Keratinocyte (primary cell): ENCODE results near the gene ANKK1. TPM values are rescaled to one million over a fixed set of nuclear protein-coding genes. Genes with fewer than 3 reads are reported as not detected.

Experiments
- DNase-seq: peaks from one replicate; pipeline ENCODE4 v3.0.0-alpha.2; 2011; ENCODE audit warnings: low read depth, missing footprints, low spot score
- FAIRE-seq: peaks from 2 replicates; lab custom pipeline; 2011; peaks lifted over from hg19 to GRCh38; lab: Jason Lieb, UNC
- H2AFZ ChIP-seq: 2 replicates; pipeline ENCODE4 v1.6.0; 2012; ENCODE audit warnings: low read length, control low read depth, inconsistent platforms; ENCODE audit not compliant: control insufficient read depth
- H3K27ac ChIP-seq: 2 replicates; pipeline ENCODE4 v1.5.1; 2011; ENCODE audit warnings: low read length; ENCODE audit not compliant: control insufficient read depth, insufficient read depth
- H3K27me3 ChIP-seq: 3 replicates; pipeline ENCODE4 v1.6.0; 2011; ENCODE audit warnings: low read length; ENCODE audit not compliant: control insufficient read depth, insufficient read depth; ENCODE audit errors: extremely low read depth
- H3K36me3 ChIP-seq, 2 experiments: 2 replicates in 1 of 2; 3 replicates in 1 of 2; pipeline ENCODE4 v1.5.1; 2011; ENCODE audit warnings: low read length in 2 of 2, mild to moderate bottlenecking in 1 of 2; ENCODE audit not compliant: control insufficient read depth in 2 of 2, insufficient read depth in 2 of 2; ENCODE audit errors: extremely low read depth in 1 of 2
- H3K4me1 ChIP-seq: 3 replicates; pipeline ENCODE4 v1.5.1; 2011; ENCODE audit warnings: low read length; ENCODE audit not compliant: control insufficient read depth, insufficient read depth; ENCODE audit errors: extremely low read depth
- H3K4me2 ChIP-seq: 3 replicates; pipeline ENCODE4 v1.6.0; 2011; ENCODE audit warnings: low read depth, low read length; ENCODE audit not compliant: control insufficient read depth, insufficient read depth; ENCODE audit errors: extremely low read depth
- H3K4me3 ChIP-seq, 3 experiments: fragments of 200-600 bp in 1 of 3; sonication (generic) in 1 of 3; 2 replicates in 2 of 3; 3 replicates in 1 of 3; pipeline ENCODE4 v1.5.1; 2011 to 2016; ENCODE audit warnings: low read length in 3 of 3, mild to moderate bottlenecking in 3 of 3, control low read depth in 2 of 3, inconsistent platforms in 1 of 3, low read depth in 1 of 3, mixed read lengths in 1 of 3, mixed run types in 1 of 3, moderate library complexity in 1 of 3; ENCODE audit not compliant: control insufficient read depth in 2 of 3, insufficient read depth in 2 of 3; ENCODE audit errors: extremely low read depth in 1 of 3
- H3K79me2 ChIP-seq: 2 replicates; pipeline ENCODE4 v1.6.0; 2012; ENCODE audit warnings: low read length; ENCODE audit not compliant: control insufficient read depth, insufficient read depth
- H3K9ac ChIP-seq: 3 replicates; pipeline ENCODE4 v1.6.0; 2011; ENCODE audit warnings: low read length; ENCODE audit not compliant: control insufficient read depth, insufficient read depth; ENCODE audit errors: extremely low read depth
- H3K9me1 ChIP-seq: 3 replicates; pipeline ENCODE4 v1.6.0; 2011; ENCODE audit warnings: low read length; ENCODE audit not compliant: control insufficient read depth, insufficient read depth; ENCODE audit errors: extremely low read depth
- H3K9me3 ChIP-seq: 2 replicates; pipeline ENCODE4 v1.5.1; 2012; ENCODE audit warnings: low read depth, low read length; ENCODE audit not compliant: control insufficient read depth
- H4K20me1 ChIP-seq: 3 replicates; pipeline ENCODE4 v1.6.0; 2011; ENCODE audit warnings: low read length; ENCODE audit not compliant: control insufficient read depth, insufficient read depth; ENCODE audit errors: extremely low read depth
- CTCF ChIP-seq, 3 experiments: IDR thresholded peaks in 1 of 3; conservative IDR thresholded peaks in 1 of 3; optimal IDR thresholded peaks in 1 of 3; 2 replicates in 2 of 3; 3 replicates in 1 of 3; pipeline versions ENCODE3 to v1.5.1; 2011; ENCODE audit warnings: low read length in 3 of 3, mild to moderate bottlenecking in 3 of 3, moderate library complexity in 2 of 3, control low read depth in 1 of 3, inconsistent platforms in 1 of 3; ENCODE audit not compliant: insufficient read depth in 2 of 3; ENCODE audit errors: extremely low read depth in 1 of 3
- EZH2 ChIP-seq: IDR thresholded peaks from one replicate; pipeline ENCODE4 v1.6.1; 2012; ENCODE audit warnings: inconsistent platforms, mild to moderate bottlenecking, low read length, moderate library complexity
- dilution Hi-C: fragments of 300-500 bp; cut with MboI; formaldehyde crosslinking; loops from one replicate; pipeline ENCODE4 v1.7.0; 2020; ENCODE audit warnings: low sequenced_read_pairs; ENCODE audit not compliant: extremely low pct_ligation_motif_present
- polyA plus RNA-seq, 5 experiments: library from polyadenylated mRNA; depleted of rRNA in 3 of 5; stranded (reverse) in 3 of 5; stranded (forward) in 1 of 5; unstranded in 1 of 5; fragments of >200 nt; gene quantifications; 1 replicate in 1 of 5; 2 replicates in 3 of 5; 3 replicates in 1 of 5; pipeline versions ENCODE4 v1.2.1 to v1.2.3, GENCODE V29; 2011 to 2012; ENCODE audit warnings: missing spikeins in 2 of 5, low read depth in 1 of 5, low replicate concordance in 1 of 5

Gene ANKK1
- polyA plus RNA-seq, 1 donor (not counting 4 experiments of a cell fraction or from before 2014, with no cell fraction given), result 0.92 TPM

- H3K9ac ChIP-seq, result no peak overlapping the region
- no peak for TF ChIP-seq EZH2
- no peak for TF ChIP-seq CTCF (optimal IDR thresholded peaks at IDR 0.05 in 1 of 3, IDR thresholded peaks at IDR 0.05 in 1 of 3, conservative IDR thresholded peaks at IDR 0.05 in 1 of 3; ENCODE audit: extremely low read depth in 1 of 3, insufficient read depth in 2 of 3, low read length in 3 of 3)
- peak; percentile 77 for DNase-seq
- H3K9me1 ChIP-seq, result no peaks in the 10 kb centered on the region
- no peak overlapping the region for H2AFZ ChIP-seq
- H4K20me1 ChIP-seq, result no peaks in the 10 kb centered on the region
- no peak overlapping the region for H3K27ac ChIP-seq
- H3K9me3 ChIP-seq, result no peaks in the 10 kb centered on the region
- dilution Hi-C loops, result no loop called here
- peak; percentile 91 for FAIRE-seq
- H3K79me2 ChIP-seq, result no peaks in the 10 kb centered on the region
- peaks cover 25 to 42% of the 10 kb centered on the region in 2 experiments for H3K36me3 ChIP-seq
- H3K27me3 ChIP-seq, result no peaks in the 10 kb centered on the region
- peak overlapping the region; percentile 7 for H3K4me2 ChIP-seq
- peaks cover 14% of the 10 kb centered on the region for H3K4me1 ChIP-seq
- no peak overlapping the region for H3K4me3 ChIP-seq
Measured at GRCh38 chr11:113363406-113363805, 24.2 kb upstream of the ANKK1 start.

- Histone ChIP-seq H3K9me3 (no peaks in the 10 kb centered on the region), H3K9ac (no peak overlapping the region), H4K20me1 (no peaks in the 10 kb centered on the region), H3K4me1 (peaks cover 14% of the 10 kb centered on the region), H3K9me1 (no peaks in the 10 kb centered on the region), H3K79me2 (no peaks in the 10 kb centered on the region), H3K27me3 (no peaks in the 10 kb centered on the region), H2AFZ (no peak overlapping the region), H3K4me2 (no peak overlapping the region), H3K36me3 (peaks cover 19 to 40% of the 10 kb centered on the region in 2 experiments), H3K4me3 (no peak overlapping the region), H3K27ac (peak overlapping the region; percentile 15)
- dilution Hi-C loops, result no loop called here
- no peak for TF ChIP-seq EZH2
- no peak for TF ChIP-seq CTCF (optimal IDR thresholded peaks at IDR 0.05 in 1 of 3, IDR thresholded peaks at IDR 0.05 in 1 of 3, conservative IDR thresholded peaks at IDR 0.05 in 1 of 3; ENCODE audit: extremely low read depth in 1 of 3, insufficient read depth in 2 of 3, low read length in 3 of 3)
- FAIRE-seq, result peak; percentile 74
- no peak for DNase-seq
Measured at GRCh38 chr11:113363996-113364641, 23.5 kb upstream of the ANKK1 start.
